Testis (tissue), 2 donors: ENCODE results near the gene JAGN1.

ENCODE experiments used
- CTCF ChIP-seq, 3 experiments: fragments of 450-650 bp in 2 of 3; fragments of 200-600 bp in 1 of 3; sonication (generic) in 1 of 3; IDR thresholded peaks; one replicate each; pipeline ENCODE4 v1.5.1; 2016 to 2019; ENCODE audit warnings: antibody characterized with exemption in 3 of 3, mild to moderate bottlenecking in 2 of 3, moderate library complexity in 1 of 3
- POLR2A ChIP-seq: fragments of 450-650 bp; IDR thresholded peaks from one replicate; pipeline ENCODE4 v1.6.1; 2017; ENCODE audit warnings: antibody characterized with exemption, mild to moderate bottlenecking, moderate library complexity

DNA sequence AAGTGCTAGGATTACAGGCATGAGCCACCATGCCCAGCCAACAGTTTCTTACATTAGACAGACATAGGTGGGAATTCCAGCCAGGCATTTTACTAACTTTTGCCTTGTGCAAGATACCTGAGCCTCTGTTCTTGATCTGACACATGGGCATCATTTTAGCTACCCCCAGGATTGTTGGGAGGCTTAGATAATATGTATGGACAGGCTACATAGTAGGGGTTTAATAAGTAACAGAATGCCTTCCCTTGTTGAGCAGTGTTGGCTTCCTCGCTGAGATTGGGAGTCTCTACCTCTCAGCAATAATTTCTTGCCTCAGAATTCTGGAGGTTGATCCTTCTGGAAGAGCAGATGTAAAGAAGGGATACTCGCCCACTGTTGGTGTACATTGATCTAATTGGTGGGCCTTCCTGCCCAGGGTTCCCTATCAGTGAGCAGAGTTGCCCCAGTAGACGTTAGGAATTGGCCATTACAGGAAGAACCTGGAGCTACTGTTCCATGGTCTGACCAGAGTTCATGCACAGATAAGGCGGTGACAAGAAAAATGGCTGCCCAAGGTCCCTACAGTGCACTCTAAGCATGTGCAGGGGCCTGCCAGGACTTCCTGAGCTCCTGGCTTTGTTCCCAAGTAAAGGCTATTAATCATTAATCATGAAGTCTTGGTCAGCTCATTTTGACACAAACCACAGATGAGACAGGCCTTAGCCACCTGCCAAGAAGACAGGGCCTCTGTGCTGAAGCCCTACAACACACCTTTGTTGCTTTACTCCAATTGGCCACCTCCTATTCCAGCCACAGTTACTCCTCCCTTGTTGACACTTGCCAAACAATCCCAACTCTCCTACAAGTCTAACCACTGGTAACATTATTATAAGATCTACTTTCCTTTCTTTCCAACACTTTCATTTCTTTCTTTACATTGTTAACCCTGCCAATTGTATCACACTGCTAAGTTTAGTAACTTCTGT is 7.3 kb downstream of the JAGN1 start:
- TF ChIP-seq CTCF (IDR thresholded peaks at IDR 0.05): no peak
- TF ChIP-seq POLR2A: no peak
